Mesodermal cell (in vitro differentiated cells): ENCODE data around the gene AP1G1.

Experiments
- H3K27ac ChIP-seq: 2 replicates; pipeline ENCODE4 v1.7.0; 2013; ENCODE audit warnings: mild to moderate bottlenecking, low read depth, low read length, moderate library complexity; ENCODE audit not compliant: severe bottlenecking
- H3K36me3 ChIP-seq: 2 replicates; pipeline ENCODE4 v1.7.1; 2013; ENCODE audit warnings: mild to moderate bottlenecking, low read length, moderate library complexity; ENCODE audit not compliant: control insufficient read depth, insufficient read depth
- H3K4me1 ChIP-seq: one replicate; pipeline ENCODE4 v1.7.1; 2013; ENCODE audit warnings: mild to moderate bottlenecking, low read length; ENCODE audit not compliant: insufficient read depth, control insufficient read depth, poor library complexity, severe bottlenecking
- H3K4me3 ChIP-seq: 2 replicates; pipeline ENCODE4 v1.7.0; 2013; ENCODE audit warnings: low read length, control low read depth, mild to moderate bottlenecking; ENCODE audit not compliant: insufficient read depth, poor library complexity, severe bottlenecking; ENCODE audit errors: extremely low read depth
- H3K9me3 ChIP-seq: 2 replicates; pipeline ENCODE4 v1.7.1; 2013; ENCODE audit warnings: mild to moderate bottlenecking, low read length, moderate library complexity; ENCODE audit not compliant: control insufficient read depth
- WGBS, 2 experiments: methylation state at CpG; one replicate each; pipeline ENCODE4 v1.1.5; 2013; ENCODE audit warnings: missing lambda C conversion rate in 2 of 2; ENCODE audit not compliant: insufficient coverage in 2 of 2; 5-methylcytosine and 5-hydroxymethylcytosine counted together

The AP1G1 gene

DNA sequence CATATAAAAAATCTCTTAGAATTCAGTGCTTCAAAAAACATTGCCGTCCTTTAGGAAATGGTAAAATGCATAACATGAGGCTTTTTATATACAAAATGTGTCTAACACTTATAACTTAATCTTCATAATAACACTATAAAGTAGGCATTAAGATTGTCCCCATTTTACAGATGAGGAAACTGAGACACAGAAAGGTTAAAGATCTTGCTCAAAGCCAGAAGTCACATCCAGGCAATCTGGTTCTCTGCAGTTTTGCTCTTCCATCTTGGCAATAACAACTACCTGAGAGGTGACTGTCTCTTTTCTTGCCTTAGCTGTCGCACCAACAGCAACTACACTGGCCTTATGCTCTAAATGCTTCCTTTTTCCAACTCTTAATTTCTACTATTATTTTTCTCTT is 24.5 kb downstream of the AP1G1 start:
- Histone ChIP-seq H3K4me3 (no peak overlapping the region), H3K36me3 (peaks cover 59% of the 10 kb centered on the region), H3K27ac (no peak overlapping the region), H3K4me1 (no peaks in the 10 kb centered on the region), H3K9me3 (no peaks in the 10 kb centered on the region)
- 83 to 100% methylated on average over 1 of the region's 2 CpGs for WGBS, 2 experiments

DNA sequence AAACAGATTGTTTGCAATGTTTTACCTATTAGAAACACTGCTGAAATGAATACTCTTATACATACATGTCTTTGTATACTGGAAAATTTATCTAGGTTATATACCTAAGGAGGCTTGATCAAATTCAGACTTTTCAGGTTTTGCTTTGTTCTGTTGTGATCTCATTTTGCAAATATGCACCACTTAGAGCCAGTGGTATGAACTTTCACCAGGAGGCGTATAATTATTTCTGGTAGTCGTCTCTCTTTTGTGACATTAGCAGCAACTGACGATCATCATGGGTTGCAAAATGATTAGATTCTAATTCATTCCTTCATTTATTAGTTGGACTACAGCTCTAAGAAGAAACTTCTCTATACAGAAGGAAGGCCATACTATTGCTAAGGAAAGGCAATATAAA is 26.9 kb downstream of the AP1G1 start:
- Histone ChIP-seq H3K36me3 (peaks cover 54% of the 10 kb centered on the region), H3K4me1 (no peaks in the 10 kb centered on the region), H3K4me3 (no peak overlapping the region), H3K27ac (no peak overlapping the region), H3K9me3 (no peaks in the 10 kb centered on the region)
- WGBS, 2 experiments, result 100% methylated on average over 1 of the region's 3 CpGs; no CpG with 5 or more reads in 1 of the 2 experiments

DNA sequence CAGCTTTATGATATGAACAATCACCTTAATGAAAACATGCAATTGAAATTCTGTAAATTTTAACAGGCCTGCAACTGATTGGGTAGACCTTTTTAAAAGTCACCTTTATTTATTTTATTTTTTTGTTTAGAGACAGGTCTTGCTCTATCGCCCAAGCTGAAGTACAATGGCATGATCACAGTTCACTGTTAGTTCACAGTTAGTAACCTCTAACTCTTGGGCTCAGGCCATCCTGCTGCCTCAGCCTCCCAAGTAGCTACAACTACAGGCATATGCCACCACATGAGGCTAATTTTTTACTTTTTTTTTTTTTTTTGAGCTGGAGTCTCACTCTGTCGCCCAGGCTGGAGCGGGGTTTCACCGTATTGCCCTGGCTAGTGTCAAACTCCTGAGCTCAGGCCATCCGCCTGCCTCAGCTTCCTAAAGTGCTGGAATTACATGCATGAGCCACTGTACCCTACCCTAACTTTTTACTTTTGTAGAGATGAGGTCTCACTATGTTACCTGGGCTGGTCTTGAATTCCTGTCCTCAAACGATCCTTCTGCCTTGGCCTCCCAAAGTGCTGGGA is 28.0 kb downstream of the AP1G1 start:
- Histone ChIP-seq H3K27ac (no peak overlapping the region), H3K9me3 (no peaks in the 10 kb centered on the region), H3K36me3 (peaks cover 56% of the 10 kb centered on the region), H3K4me3 (no peak overlapping the region), H3K4me1 (no peaks in the 10 kb centered on the region)
- whole genome bisulfite sequencing, 2 experiments, result 86 to 93% methylated on average over 5 to 6 of the region's 6 CpGs

DNA sequence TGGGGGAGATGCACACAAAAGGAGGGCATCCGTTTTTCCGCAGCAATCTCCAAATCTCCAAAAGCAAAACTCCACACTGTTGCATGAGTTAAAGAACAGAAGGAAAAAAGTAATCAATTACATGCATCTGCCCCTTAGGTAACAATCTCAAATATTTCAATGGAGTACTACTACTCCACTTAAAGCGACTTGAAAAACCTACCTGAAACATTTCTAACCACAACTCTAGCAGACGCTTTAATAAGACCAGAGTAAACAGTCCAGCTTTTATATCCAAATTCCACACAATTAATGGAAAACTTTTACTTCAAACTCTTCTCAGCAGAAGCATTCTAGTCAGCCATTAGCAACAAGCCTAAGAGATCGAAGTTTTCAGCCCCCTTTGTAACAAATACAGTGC is 29.9 kb downstream of the AP1G1 start:
- no peak overlapping the region for H3K27ac ChIP-seq
- WGBS, 2 experiments, result 88 to 100% methylated on average over 2 of the region's 5 CpGs
- no peaks in the 10 kb centered on the region for H3K4me1 ChIP-seq
- no peak overlapping the region for H3K4me3 ChIP-seq
- H3K9me3 ChIP-seq, result no peaks in the 10 kb centered on the region
- H3K36me3 ChIP-seq, result peaks cover 61% of the 10 kb centered on the region

DNA sequence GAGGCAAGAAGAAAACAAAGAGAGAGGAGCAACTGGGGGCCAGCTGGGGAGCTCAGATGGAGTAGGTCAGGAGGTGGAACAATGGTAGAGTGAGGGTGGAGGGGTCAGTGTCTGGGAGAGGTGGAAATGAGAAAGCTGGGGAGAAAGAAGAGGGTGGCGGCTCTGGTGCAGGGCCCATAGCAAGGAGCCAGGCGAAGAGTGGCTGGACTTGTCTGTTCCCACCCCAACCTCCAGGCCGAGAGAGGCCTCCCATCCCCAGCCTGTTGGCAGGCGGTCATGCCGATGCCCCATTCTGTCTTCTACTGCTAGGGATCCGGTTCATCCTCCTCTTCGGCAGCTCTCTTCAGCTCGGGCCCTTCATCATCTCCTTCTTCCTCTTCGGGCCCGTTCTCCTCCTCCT is 31.3 kb downstream of the AP1G1 start:
- H3K4me1 ChIP-seq, result no peaks in the 10 kb centered on the region
- no peak overlapping the region for H3K27ac ChIP-seq
- peaks cover 68% of the 10 kb centered on the region for H3K36me3 ChIP-seq
- H3K9me3 ChIP-seq, result no peaks in the 10 kb centered on the region
- 95 to 97% methylated on average over 6 to 10 of the region's 10 CpGs for WGBS, 2 experiments
- H3K4me3 ChIP-seq, result no peak overlapping the region

DNA sequence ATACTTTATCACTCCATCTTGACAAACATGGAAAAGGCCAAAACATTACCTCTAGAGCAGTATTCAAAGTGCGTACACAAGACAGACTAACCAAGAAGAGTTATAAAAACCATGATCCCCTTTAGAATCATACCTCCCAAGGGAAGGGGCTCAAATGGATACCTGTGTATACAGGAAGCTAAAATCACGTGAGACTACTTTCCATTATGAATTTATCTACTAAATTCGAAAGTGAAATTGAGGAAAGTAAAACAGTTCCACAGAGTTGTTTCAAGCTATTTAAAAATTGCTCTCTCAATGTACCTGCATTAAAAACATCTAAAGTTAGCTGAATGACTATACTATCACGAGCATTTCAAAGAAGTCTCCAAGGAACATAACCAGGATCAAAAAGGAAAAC is 32.7 kb downstream of the AP1G1 start:
- 100% methylated on average over 1 of the region's 4 CpGs; no CpG with 5 or more reads in 1 of the 2 experiments for WGBS, 2 experiments
- no peak overlapping the region for H3K4me3 ChIP-seq
- no peaks in the 10 kb centered on the region for H3K4me1 ChIP-seq
- no peaks in the 10 kb centered on the region for H3K9me3 ChIP-seq
- peaks cover 77% of the 10 kb centered on the region for H3K36me3 ChIP-seq
- no peak overlapping the region for H3K27ac ChIP-seq

DNA sequence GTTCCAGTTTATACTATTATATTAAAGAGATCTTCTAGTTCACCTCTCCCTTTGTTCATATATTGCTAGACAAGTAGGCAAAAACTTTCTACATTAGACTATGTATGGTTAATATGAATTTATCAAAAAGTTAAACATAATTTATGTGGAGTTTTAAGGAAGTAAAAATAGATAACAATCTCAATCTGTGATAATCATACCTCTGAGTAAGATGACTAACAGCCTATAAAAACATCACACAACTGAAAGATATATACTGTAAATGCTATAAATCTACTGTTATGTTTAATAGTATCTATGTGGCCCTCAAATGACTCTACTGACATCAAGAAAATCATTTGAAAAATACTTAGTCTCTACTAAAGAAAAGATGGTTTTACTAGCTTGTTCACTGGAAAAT is 37.1 kb downstream of the AP1G1 start:
- H3K36me3 ChIP-seq, result peaks cover 74% of the 10 kb centered on the region
- no peak overlapping the region for H3K27ac ChIP-seq
- H3K9me3 ChIP-seq, result no peaks in the 10 kb centered on the region
- no peak overlapping the region for H3K4me3 ChIP-seq
- no peaks in the 10 kb centered on the region for H3K4me1 ChIP-seq

DNA sequence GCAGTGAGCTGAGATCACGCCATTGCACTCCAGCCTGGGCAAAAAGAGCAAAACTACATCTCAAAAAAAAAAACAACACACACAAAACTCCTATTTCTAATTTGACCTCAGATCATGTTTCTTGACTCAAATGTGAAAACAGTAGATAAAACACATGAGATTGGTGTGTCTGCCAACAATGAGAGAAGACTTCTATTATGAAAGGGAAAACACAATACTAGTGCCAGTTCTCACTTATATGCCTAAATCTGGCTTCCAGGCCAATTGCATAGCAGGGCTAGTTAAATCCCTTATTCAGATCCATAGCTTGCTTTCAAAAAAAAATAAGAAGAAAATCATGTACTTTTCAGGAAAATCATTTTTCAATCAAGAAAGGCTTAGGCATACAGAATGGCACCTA is 39.4 kb downstream of the AP1G1 start:
- Histone ChIP-seq H3K27ac (no peak overlapping the region), H3K4me1 (no peaks in the 10 kb centered on the region), H3K36me3 (peaks cover 73% of the 10 kb centered on the region), H3K9me3 (no peaks in the 10 kb centered on the region), H3K4me3 (no peak overlapping the region)
- 86% methylated on average over 1 of the region's 1 CpG; no CpG with 5 or more reads in 1 of the 2 experiments for WGBS, 2 experiments

DNA sequence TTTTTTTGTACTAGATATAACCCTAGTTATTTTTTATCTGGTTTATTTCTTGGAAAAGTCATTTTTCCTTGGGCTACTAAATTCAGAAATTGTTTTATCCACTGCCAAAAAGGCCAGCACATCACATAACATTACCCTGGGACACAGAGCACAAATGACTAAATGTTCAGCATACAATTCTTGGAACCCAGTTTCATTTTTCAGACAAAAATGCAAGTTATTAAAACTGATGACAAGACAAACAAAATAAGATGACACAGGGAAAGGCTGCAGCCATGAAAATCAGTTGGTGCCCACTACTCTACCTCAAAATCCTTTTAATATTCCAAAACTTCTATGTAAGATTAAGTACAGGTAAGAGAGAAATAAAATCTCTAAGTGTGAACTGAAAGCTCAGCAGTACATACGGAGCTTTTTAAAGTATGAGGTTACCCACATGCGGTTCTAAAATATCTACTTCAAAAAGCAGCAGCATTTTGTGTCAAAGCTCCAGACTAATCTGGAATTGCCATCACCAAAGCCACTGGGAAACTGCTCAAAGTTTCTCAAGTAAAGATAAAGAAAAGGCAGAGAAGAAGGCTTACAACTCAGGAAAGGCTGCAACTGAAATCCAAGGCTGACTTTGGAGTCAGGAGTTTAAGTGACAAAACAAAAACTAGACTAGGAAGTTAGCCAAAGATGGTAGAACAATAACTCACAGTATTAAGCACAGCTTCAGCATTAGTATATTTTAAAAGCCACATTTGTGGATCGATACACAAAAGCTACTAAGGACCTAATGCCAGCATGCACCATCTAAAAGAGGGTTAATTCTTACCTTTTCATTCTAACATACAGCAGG is 41.4 kb downstream of the AP1G1 start:
- Histone ChIP-seq H3K36me3 (peaks cover 68% of the 10 kb centered on the region), H3K27ac (no peak overlapping the region), H3K4me1 (peaks cover 6% of the 10 kb centered on the region), H3K9me3 (no peaks in the 10 kb centered on the region), H3K4me3 (no peak overlapping the region)
- 93 to 100% methylated on average over 1 to 3 of the region's 3 CpGs for WGBS, 2 experiments

DNA sequence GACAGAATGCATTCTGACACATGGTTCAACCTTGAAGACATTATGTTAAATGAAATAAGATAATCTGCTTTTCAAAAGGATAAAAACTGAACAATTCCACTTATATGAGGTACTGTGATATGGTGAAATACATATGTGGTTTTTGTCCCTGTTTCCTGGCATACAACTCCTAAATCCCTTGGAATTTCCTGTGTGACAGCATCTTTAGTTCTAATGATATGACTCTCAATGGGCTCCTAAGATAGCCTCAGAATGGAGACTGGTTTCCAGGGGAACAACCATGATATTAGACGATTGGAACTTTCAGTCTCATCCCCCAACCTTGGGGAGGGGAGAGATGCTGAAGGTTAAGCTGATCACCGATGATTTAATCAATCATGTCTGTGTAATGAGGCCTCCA is 46.4 kb downstream of the AP1G1 start:
- Histone ChIP-seq H3K27ac (no peak overlapping the region), H3K9me3 (no peaks in the 10 kb centered on the region), H3K36me3 (peaks cover 69% of the 10 kb centered on the region), H3K4me3 (no peak overlapping the region), H3K4me1 (peaks cover 8% of the 10 kb centered on the region)
- 83 to 100% methylated on average over 1 of the region's 2 CpGs for WGBS, 2 experiments

DNA sequence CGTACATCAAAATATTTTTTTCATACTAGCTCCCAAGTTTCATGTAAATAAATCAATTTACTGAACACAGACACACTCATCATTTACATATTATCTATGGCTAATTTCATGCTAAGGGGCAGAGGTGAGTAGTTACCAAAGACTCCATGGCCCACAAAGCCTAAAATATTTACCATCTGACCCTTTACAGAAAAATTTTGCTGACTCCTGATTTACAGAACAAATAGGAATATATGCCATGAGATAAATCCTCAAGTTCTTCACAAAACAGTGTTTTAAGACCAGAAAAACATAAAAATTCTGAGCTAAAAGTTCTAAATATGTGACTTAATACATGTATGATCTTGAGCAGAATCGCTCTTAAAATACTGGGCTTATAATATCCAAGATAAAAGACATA is 47.5 kb downstream of the AP1G1 start:
- H3K4me3 ChIP-seq, result no peak overlapping the region
- 100% methylated on average over 1 of the region's 2 CpGs; no CpG with 5 or more reads in 1 of the 2 experiments for WGBS, 2 experiments
- peaks cover 8% of the 10 kb centered on the region for H3K4me1 ChIP-seq
- no peak overlapping the region for H3K27ac ChIP-seq
- H3K36me3 ChIP-seq, result peaks cover 77% of the 10 kb centered on the region
- H3K9me3 ChIP-seq, result no peaks in the 10 kb centered on the region
